ENCODE measurements around the gene IFNAR1. TPM values are rescaled to one million over a fixed set of nuclear protein-coding genes. Genes with fewer than 3 reads are reported as not detected.
A peak's percentile ranks its signal among the peaks of the same experiment; 100 is the strongest.

Gene IFNAR1
- total and polyA plus RNA-seq, 9 of the 15 experiments (the other 6 are each of a cell fraction or from before 2014, with no cell fraction given), result 8.6 to 31.8 (median 14.8) TPM

- TF ChIP-seq ZBTB9 (CRISPR knock-in tag; IDR thresholded peaks at IDR 0.05) (no peak), ZNF57 (CRISPR knock-in tag; IDR thresholded peaks at IDR 0.05) (no peak), CAMTA2 (CRISPR knock-in tag; conservative IDR thresholded peaks at IDR 0.05) (no peak), FUS (optimal IDR thresholded peaks at IDR 0.05; ENCODE audit: low read depth, low read length) (no peak), ZBTB34 (CRISPR knock-in tag; IDR thresholded peaks at IDR 0.05) (no peak), ZFP1 (CRISPR knock-in tag; IDR thresholded peaks at IDR 0.05) (no peak)
These were observed 38.7 kb upstream of the IFNAR1 start (continued) for GRCh38 chr21:33286076-33286475.

GRCh38 chr21:33286600-33287456, 37.9 kb upstream of the IFNAR1 start:
- FAIRE-seq (peak; percentile 29), DNase-seq (ENCODE audit: extremely low read depth in 1 of 4, low spot score in 3 of 4) (no peak), ATAC-seq (peak; percentile 61)
- in situ Hi-C loops (cut with MboI) (no loop called here), intact Hi-C loops (cut with micrococcal nuclease) (no loop called here)
- H3K4me1 ChIP-seq (replicated peaks in 1 of 2; ENCODE audit: control insufficient read depth in 2 of 2, insufficient read depth in 2 of 2, low read length in 2 of 2), result peaks cover 6 to 14% of the 10 kb centered on the region in 2 experiments; a peak in 4 of 5 replicates
- H3K4me3 ChIP-seq, result no peak overlapping the region
- no peaks in the 10 kb centered on the region for H3K9me1 ChIP-seq (ENCODE audit: control insufficient read depth, insufficient read depth, low read length)
- no peak overlapping the region for H3K4me2 ChIP-seq (ENCODE audit: insufficient read depth, low read length)
- WGBS (ENCODE audit: insufficient coverage, low coverage, missing lambda C conversion rate), result 61% methylated on average over 15 of the region's 15 CpGs
- H4K20me1 ChIP-seq (replicated peaks; ENCODE audit: control insufficient read depth, insufficient read depth, low read length), result no peaks in the 10 kb centered on the region
- CTCF ChIA-PET (ENCODE audit: low intra/inter-chr PET ratio), result no interaction called here
- POLR2A ChIA-PET, result interaction anchor here (0.7 to 2.2 kb wide), 7 partner anchors 8 to 934 kb away, joined by 3 to 13 read pairs (median 4); partner anchors contain the start of gene IL10RB
- peaks cover 17% of the 10 kb centered on the region; the same call in 2 of the 3 replicates for H3K36me3 ChIP-seq (ENCODE audit: control insufficient read depth, insufficient read depth, low read length)
- H3K9ac ChIP-seq (ENCODE audit: insufficient read depth in 1 of 2, low read depth in 2 of 2, low read length in 2 of 2), result no peak overlapping the region
- BruUV-seq (replicated peaks), result no TSS peak
- no peak overlapping the region for H2AFZ ChIP-seq (ENCODE audit: low read depth, low read length)
- no peak overlapping the region for H3K27ac ChIP-seq (ENCODE audit: extremely low read depth, low read depth, low read length)
- no peaks in the 10 kb centered on the region for H3K27me3 ChIP-seq (ENCODE audit: control insufficient read depth in 2 of 2, insufficient read depth in 2 of 2, low read length in 2 of 2)
- no peaks in the 10 kb centered on the region for H3K9me3 ChIP-seq (replicated peaks; ENCODE audit: control insufficient read depth, insufficient read depth, low read depth, low read length)
- H3K79me2 ChIP-seq (ENCODE audit: control insufficient read depth, insufficient read depth, low read length), result no peaks in the 10 kb centered on the region
- TF ChIP-seq CREBBP (IDR thresholded peaks at IDR 0.05; ENCODE audit: low read depth, low read length), result no peak
- no peak for TF ChIP-seq POLR3G (IDR thresholded peaks at IDR 0.05; ENCODE audit: extremely low read depth, insufficient read length, insufficient replicate concordance)
- TF ChIP-seq HMGN3 (IDR thresholded peaks at IDR 0.05; ENCODE audit: borderline replicate concordance, extremely low read depth, insufficient read length, low read depth, low read length), result no peak
- no peak for TF ChIP-seq TEAD1 (CRISPR knock-in tag; IDR thresholded peaks at IDR 0.05)
- no peak for TF ChIP-seq RNF219 (CRISPR knock-in tag; IDR thresholded peaks at IDR 0.05)
- TF ChIP-seq ZNF668 (CRISPR knock-in tag; IDR thresholded peaks at IDR 0.05), result no peak
- TF ChIP-seq CEBPG (CRISPR knock-in tag; IDR thresholded peaks at IDR 0.05), result no peak
- TF ChIP-seq CEBPG (tag; conservative IDR thresholded peaks at IDR 0.05 in 1 of 2, IDR thresholded peaks at IDR 0.05 in 1 of 2), result no peak
- no peak for TF ChIP-seq PHF20 (IDR thresholded peaks at IDR 0.05; ENCODE audit: partially characterized antibody)
